Vagina (tissue), 2 donors: ENCODE results near the gene EXOC3.

Experiments used
- POLR2A ChIP-seq, 2 donors: fragments of 450-650 bp; IDR thresholded peaks; one replicate each; pipeline ENCODE4 v1.6.1; 2017; ENCODE audit warnings: antibody characterized with exemption in 2 of 2, mild to moderate bottlenecking in 2 of 2, moderate library complexity in 2 of 2
- POLR2AphosphoS5 ChIP-seq, 2 donors: sonication (generic); formaldehyde crosslinking; IDR thresholded peaks; one replicate each; pipeline ENCODE4 v1.9.0; 2017; ENCODE audit warnings: antibody characterized with exemption in 2 of 2, mild to moderate bottlenecking in 2 of 2, low read depth in 1 of 2; ENCODE audit not compliant: insufficient read depth in 1 of 2
- TF ChIP-seq, protein P1 (sequence below), 3 experiments: fragments of 450-650 bp in 2 of 3; fragments of 200-600 bp in 1 of 3; sonication (generic) in 1 of 3; IDR thresholded peaks; one replicate each; pipeline ENCODE4 v1.5.1; 2017 to 2019; ENCODE audit warnings: antibody characterized with exemption in 3 of 3, mild to moderate bottlenecking in 2 of 3, moderate library complexity in 2 of 3

DNA sequence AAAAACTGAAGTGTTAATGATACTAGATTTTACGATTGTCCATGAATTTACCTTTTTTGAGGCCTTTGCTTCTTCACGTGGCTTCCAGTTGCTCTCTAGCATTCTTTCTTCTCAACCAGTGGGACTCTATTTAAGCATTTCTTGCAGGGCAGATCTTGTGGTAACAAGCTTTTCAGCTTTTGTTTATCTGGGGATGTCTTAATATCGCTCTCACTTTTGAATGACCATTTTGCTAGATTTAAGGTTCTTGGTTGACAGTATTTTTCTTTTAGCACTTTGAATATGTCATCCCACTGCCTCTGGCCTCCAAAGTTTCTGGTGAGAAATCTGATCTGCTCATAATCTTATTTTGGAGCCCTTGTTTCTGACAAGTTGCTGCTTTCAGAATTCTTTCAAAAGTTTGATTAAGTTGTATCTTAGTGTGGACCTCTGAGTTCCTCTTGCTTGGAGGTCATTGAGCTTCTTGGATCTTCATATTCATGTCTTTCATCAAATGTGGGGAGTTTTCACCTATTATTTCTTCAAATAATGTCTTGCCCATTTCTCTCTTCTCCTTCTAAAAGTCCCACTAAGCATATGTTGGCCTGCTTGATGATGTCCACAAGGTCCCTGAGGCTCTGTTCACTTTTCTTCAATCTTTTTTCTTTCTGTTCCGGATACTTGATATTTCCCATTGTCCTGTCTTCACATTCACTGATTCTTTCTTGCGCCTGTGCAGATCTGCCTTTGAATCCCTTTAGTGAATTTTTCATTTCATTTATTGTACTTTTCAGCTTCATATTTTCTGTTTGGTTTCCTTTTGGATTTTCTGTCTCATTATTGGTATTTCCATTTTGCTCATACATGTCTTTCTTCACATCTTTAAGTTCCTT is 8.8 kb downstream of the EXOC3 start:
- TF ChIP-seq, protein P1, sequence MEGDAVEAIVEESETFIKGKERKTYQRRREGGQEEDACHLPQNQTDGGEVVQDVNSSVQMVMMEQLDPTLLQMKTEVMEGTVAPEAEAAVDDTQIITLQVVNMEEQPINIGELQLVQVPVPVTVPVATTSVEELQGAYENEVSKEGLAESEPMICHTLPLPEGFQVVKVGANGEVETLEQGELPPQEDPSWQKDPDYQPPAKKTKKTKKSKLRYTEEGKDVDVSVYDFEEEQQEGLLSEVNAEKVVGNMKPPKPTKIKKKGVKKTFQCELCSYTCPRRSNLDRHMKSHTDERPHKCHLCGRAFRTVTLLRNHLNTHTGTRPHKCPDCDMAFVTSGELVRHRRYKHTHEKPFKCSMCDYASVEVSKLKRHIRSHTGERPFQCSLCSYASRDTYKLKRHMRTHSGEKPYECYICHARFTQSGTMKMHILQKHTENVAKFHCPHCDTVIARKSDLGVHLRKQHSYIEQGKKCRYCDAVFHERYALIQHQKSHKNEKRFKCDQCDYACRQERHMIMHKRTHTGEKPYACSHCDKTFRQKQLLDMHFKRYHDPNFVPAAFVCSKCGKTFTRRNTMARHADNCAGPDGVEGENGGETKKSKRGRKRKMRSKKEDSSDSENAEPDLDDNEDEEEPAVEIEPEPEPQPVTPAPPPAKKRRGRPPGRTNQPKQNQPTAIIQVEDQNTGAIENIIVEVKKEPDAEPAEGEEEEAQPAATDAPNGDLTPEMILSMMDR (IDR thresholded peaks at IDR 0.05), result no peak
- TF ChIP-seq POLR2A (IDR thresholded peaks at IDR 0.05) (no peak), POLR2AphosphoS5 (IDR thresholded peaks at IDR 0.05; ENCODE audit: insufficient read depth in 1 of 2, low read depth in 1 of 2) (no peak)
